ENCODE measurements around the gene CPNE8. TPM values are rescaled to one million over a fixed set of nuclear protein-coding genes. Genes with fewer than 3 reads are reported as not detected.

The CPNE8 gene
- total and polyA plus RNA-seq, 2 of the 4 experiments (the other 2 are of a cell fraction) = not detected

DNA sequence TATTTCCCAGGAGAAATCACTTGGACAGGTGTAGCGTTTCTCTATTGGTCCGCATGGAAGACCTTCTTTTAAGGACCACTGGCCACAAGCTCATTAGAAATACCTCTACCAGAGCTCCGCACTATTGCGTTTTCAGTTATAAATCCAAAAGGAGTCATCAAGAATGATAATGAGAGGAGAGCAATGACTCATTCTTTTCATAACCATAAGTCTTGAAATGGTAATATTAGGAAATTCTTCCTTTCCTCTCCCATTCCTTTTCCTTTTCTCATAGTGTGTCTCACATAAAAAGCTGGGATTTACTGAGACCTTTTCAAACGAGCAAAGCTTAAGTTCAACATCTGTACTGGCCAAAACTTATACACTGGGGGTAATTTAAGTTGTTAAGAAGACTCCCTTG, 215.7 kb downstream of the CPNE8 start:
- no CpG with 5 or more reads among the region's 5 CpGs for WGBS, 2 experiments (ENCODE audit: extremely low coverage in 2 of 2, insufficient read length in 1 of 2)
- no peak overlapping the region for H2AK9ac ChIP-seq (replicated peaks; ENCODE audit: low read depth, low read length, poor library complexity)
- no peaks in the 10 kb centered on the region for H3K4me1 ChIP-seq (ENCODE audit: control insufficient read depth, insufficient read depth, low read length)
- H2BK20ac ChIP-seq (ENCODE audit: low read depth, low read length) = no peak overlapping the region
- DNase-seq (no peak), ATAC-seq (ENCODE audit: low read depth) (no peak)
- no peak overlapping the region for H3K4me3 ChIP-seq (ENCODE audit: insufficient read depth, low read depth, low read length)
- no peaks in the 10 kb centered on the region for H3K9me1 ChIP-seq (ENCODE audit: insufficient read depth, low read length)
- no peak overlapping the region for H4K8ac ChIP-seq (ENCODE audit: low read depth in 2 of 2, low read length in 2 of 2)
- no peak overlapping the region for H4K91ac ChIP-seq (ENCODE audit: insufficient read depth, low read depth, low read length)
- H3K27me3 ChIP-seq (ENCODE audit: control insufficient read depth, insufficient read depth, low read length) = no peaks in the 10 kb centered on the region
- H3K9me3 ChIP-seq (ENCODE audit: control insufficient read depth, insufficient read depth, low read length) = peaks cover 9% of the 10 kb centered on the region
- H2BK5ac ChIP-seq (ENCODE audit: low read depth, low read length, poor library complexity, severe bottlenecking) = no peak overlapping the region
- ChIA-PET CTCF (no interaction called here), POLR2A (ENCODE audit: unreplicated experiment) (no interaction called here)
- in situ Hi-C loops (cut with MboI; ENCODE audit: low sequenced_read_pairs) = no loop called here
- no peak overlapping the region for H3K23ac ChIP-seq (ENCODE audit: low read depth, low read length)
- no peak for TF ChIP-seq MXI1 (IDR thresholded peaks at IDR 0.05; ENCODE audit: borderline replicate concordance, low read depth, low read length)
- no peak for TF ChIP-seq RCOR1 (IDR thresholded peaks at IDR 0.05; ENCODE audit: insufficient replicate concordance, low read length)
- TF ChIP-seq MAZ (IDR thresholded peaks at IDR 0.05; ENCODE audit: borderline replicate concordance, low read depth, low read length) = no peak
- TF ChIP-seq SMC3 (IDR thresholded peaks at IDR 0.05; ENCODE audit: low read depth, low read length) = no peak
- no peak for TF ChIP-seq MAFK (IDR thresholded peaks at IDR 0.05; ENCODE audit: low read depth, low read length)
- TF ChIP-seq FOS (IDR thresholded peaks at IDR 0.05; ENCODE audit: low read depth, low read length) = no peak
- no peak for TF ChIP-seq RAD21 (IDR thresholded peaks at IDR 0.05; ENCODE audit: low read length)
- no peak for TF ChIP-seq BHLHE40 (IDR thresholded peaks at IDR 0.05; ENCODE audit: low read depth, low read length)
- TF ChIP-seq, protein P1, sequence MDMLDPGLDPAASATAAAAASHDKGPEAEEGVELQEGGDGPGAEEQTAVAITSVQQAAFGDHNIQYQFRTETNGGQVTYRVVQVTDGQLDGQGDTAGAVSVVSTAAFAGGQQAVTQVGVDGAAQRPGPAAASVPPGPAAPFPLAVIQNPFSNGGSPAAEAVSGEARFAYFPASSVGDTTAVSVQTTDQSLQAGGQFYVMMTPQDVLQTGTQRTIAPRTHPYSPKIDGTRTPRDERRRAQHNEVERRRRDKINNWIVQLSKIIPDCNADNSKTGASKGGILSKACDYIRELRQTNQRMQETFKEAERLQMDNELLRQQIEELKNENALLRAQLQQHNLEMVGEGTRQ (IDR thresholded peaks at IDR 0.05; ENCODE audit: low read depth, low read length) = no peak
- TF ChIP-seq, protein P2, sequence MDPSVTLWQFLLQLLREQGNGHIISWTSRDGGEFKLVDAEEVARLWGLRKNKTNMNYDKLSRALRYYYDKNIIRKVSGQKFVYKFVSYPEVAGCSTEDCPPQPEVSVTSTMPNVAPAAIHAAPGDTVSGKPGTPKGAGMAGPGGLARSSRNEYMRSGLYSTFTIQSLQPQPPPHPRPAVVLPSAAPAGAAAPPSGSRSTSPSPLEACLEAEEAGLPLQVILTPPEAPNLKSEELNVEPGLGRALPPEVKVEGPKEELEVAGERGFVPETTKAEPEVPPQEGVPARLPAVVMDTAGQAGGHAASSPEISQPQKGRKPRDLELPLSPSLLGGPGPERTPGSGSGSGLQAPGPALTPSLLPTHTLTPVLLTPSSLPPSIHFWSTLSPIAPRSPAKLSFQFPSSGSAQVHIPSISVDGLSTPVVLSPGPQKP (IDR thresholded peaks at IDR 0.05; ENCODE audit: borderline replicate concordance, low read depth, low read length) = no peak
- TF ChIP-seq RFX5 (IDR thresholded peaks at IDR 0.05; ENCODE audit: low read depth, low read length) = no peak
- TF ChIP-seq, protein P3, sequence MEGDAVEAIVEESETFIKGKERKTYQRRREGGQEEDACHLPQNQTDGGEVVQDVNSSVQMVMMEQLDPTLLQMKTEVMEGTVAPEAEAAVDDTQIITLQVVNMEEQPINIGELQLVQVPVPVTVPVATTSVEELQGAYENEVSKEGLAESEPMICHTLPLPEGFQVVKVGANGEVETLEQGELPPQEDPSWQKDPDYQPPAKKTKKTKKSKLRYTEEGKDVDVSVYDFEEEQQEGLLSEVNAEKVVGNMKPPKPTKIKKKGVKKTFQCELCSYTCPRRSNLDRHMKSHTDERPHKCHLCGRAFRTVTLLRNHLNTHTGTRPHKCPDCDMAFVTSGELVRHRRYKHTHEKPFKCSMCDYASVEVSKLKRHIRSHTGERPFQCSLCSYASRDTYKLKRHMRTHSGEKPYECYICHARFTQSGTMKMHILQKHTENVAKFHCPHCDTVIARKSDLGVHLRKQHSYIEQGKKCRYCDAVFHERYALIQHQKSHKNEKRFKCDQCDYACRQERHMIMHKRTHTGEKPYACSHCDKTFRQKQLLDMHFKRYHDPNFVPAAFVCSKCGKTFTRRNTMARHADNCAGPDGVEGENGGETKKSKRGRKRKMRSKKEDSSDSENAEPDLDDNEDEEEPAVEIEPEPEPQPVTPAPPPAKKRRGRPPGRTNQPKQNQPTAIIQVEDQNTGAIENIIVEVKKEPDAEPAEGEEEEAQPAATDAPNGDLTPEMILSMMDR (conservative IDR thresholded peaks at IDR 0.05; ENCODE audit: low read depth, low read length) = no peak
- TF ChIP-seq POLR2A (IDR thresholded peaks at IDR 0.05; ENCODE audit: low read depth, low read length) = no peak
- no peak for TF ChIP-seq CEBPB (IDR thresholded peaks at IDR 0.05; ENCODE audit: low read depth, low read length)
- TF ChIP-seq NFE2L2 (IDR thresholded peaks at IDR 0.05; ENCODE audit: low read depth, low read length) = no peak
- no peak for TF ChIP-seq CHD1 (IDR thresholded peaks at IDR 0.05; ENCODE audit: low read depth, low read length)
- BruUV-seq (replicated peaks) = no TSS peak
- no peak overlapping the region for H4K5ac ChIP-seq (ENCODE audit: low read depth, low read length)
- H3K27ac ChIP-seq (ENCODE audit: insufficient read depth, low read length) = no peak overlapping the region
- H2BK120ac ChIP-seq (ENCODE audit: low read depth, low read length) = no peak overlapping the region
- H3K18ac ChIP-seq (ENCODE audit: low read depth, low read length) = no peak overlapping the region
- no peak overlapping the region for H3K4ac ChIP-seq (ENCODE audit: low read depth, low read length)
- no peak overlapping the region for H3K14ac ChIP-seq (replicated peaks; ENCODE audit: low read depth, low read length)
- H3K4me2 ChIP-seq (ENCODE audit: low read depth, low read length) = no peak overlapping the region
- H4K20me1 ChIP-seq (ENCODE audit: insufficient read depth, low read length) = no peaks in the 10 kb centered on the region
- H2BK15ac ChIP-seq (ENCODE audit: low read depth, low read length) = no peak overlapping the region
- no peak overlapping the region for H2AK5ac ChIP-seq (ENCODE audit: low read depth, low read length)
- H2AFZ ChIP-seq (replicated peaks; ENCODE audit: low read length, poor library complexity) = no peak overlapping the region
- intact Hi-C loops (cut with micrococcal nuclease) = no loop called here
- dilution Hi-C loops (cut with HindIII; ENCODE audit: low sequenced_read_pairs, unreplicated experiment) = no loop called here
- no peak overlapping the region for H3K9ac ChIP-seq (ENCODE audit: low read depth, low read length)
- no peaks in the 10 kb centered on the region for H3K79me1 ChIP-seq (ENCODE audit: low read depth in 1 of 2, low read length in 2 of 2)
- no peak overlapping the region for H3K56ac ChIP-seq (ENCODE audit: extremely low read depth, insufficient read depth, low read length)
- H3K36me3 ChIP-seq (ENCODE audit: control insufficient read depth, insufficient read depth, low read length) = no peaks in the 10 kb centered on the region
